Ishikawa (cell line): ENCODE data around the gene DHRSX.

ENCODE experiments used
- CEBPB ChIP-seq: IDR thresholded peaks from 2 replicates; pipeline ENCODE4 v1.6.1; 2012
- CREB1 ChIP-seq: IDR thresholded peaks from 2 replicates; pipeline ENCODE4 v1.6.1; 2012; ENCODE audit warnings: low read depth
- EGR1 ChIP-seq: IDR thresholded peaks from 2 replicates; pipeline ENCODE4 v1.6.1; 2012
- EP300 ChIP-seq: IDR thresholded peaks from 2 replicates; pipeline ENCODE4 v1.6.1; 2012; ENCODE audit warnings: borderline replicate concordance
- FOXM1 ChIP-seq: IDR thresholded peaks from 2 replicates; pipeline ENCODE4 v1.6.1; 2012; ENCODE audit warnings: low read depth, borderline replicate concordance
- NFIC ChIP-seq: IDR thresholded peaks from 2 replicates; pipeline ENCODE4 v1.6.1; 2012
- RAD21 ChIP-seq: IDR thresholded peaks from 2 replicates; pipeline ENCODE4 v1.6.1; 2012; ENCODE audit warnings: low read depth
- TAF1 ChIP-seq: IDR thresholded peaks from 2 replicates; pipeline ENCODE4 v1.6.1; 2012; ENCODE audit warnings: low read depth, mild to moderate bottlenecking
- TCF12 ChIP-seq: IDR thresholded peaks from 2 replicates; pipeline ENCODE4 v1.6.1; 2012; ENCODE audit warnings: low read depth
- TEAD4 ChIP-seq: IDR thresholded peaks from 2 replicates; pipeline ENCODE4 v1.6.1; 2012
- YY1 ChIP-seq: IDR thresholded peaks from 2 replicates; pipeline ENCODE4 v1.6.1; 2012; ENCODE audit warnings: low read depth
- ZBTB7A ChIP-seq: IDR thresholded peaks from 2 replicates; pipeline ENCODE4 v1.6.1; 2012; ENCODE audit warnings: low read depth
- TF ChIP-seq, protein P1 (sequence below): IDR thresholded peaks from 2 replicates; pipeline ENCODE4 v1.6.1; 2012; ENCODE audit warnings: low read depth, mild to moderate bottlenecking
- TF ChIP-seq, protein P2 (sequence below): IDR thresholded peaks from 2 replicates; pipeline ENCODE4 v1.6.1; 2012
- TF ChIP-seq, protein P3 (sequence below): IDR thresholded peaks from 2 replicates; pipeline ENCODE4 v1.6.1; 2012

DHRSX gene

GRCh38 chrX:2266445-2267349 is 234.1 kb downstream of the DHRSX start:
- TF ChIP-seq YY1: no peak
- TF ChIP-seq, protein P1, sequence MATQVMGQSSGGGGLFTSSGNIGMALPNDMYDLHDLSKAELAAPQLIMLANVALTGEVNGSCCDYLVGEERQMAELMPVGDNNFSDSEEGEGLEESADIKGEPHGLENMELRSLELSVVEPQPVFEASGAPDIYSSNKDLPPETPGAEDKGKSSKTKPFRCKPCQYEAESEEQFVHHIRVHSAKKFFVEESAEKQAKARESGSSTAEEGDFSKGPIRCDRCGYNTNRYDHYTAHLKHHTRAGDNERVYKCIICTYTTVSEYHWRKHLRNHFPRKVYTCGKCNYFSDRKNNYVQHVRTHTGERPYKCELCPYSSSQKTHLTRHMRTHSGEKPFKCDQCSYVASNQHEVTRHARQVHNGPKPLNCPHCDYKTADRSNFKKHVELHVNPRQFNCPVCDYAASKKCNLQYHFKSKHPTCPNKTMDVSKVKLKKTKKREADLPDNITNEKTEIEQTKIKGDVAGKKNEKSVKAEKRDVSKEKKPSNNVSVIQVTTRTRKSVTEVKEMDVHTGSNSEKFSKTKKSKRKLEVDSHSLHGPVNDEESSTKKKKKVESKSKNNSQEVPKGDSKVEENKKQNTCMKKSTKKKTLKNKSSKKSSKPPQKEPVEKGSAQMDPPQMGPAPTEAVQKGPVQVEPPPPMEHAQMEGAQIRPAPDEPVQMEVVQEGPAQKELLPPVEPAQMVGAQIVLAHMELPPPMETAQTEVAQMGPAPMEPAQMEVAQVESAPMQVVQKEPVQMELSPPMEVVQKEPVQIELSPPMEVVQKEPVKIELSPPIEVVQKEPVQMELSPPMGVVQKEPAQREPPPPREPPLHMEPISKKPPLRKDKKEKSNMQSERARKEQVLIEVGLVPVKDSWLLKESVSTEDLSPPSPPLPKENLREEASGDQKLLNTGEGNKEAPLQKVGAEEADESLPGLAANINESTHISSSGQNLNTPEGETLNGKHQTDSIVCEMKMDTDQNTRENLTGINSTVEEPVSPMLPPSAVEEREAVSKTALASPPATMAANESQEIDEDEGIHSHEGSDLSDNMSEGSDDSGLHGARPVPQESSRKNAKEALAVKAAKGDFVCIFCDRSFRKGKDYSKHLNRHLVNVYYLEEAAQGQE: no peak
- TF ChIP-seq ZBTB7A: no peak
- no peak for TF ChIP-seq FOXM1
- TF ChIP-seq, protein P2, sequence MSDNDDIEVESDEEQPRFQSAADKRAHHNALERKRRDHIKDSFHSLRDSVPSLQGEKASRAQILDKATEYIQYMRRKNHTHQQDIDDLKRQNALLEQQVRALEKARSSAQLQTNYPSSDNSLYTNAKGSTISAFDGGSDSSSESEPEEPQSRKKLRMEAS: no peak
- no peak for TF ChIP-seq NFIC
- TF ChIP-seq EP300: no peak

DNA sequence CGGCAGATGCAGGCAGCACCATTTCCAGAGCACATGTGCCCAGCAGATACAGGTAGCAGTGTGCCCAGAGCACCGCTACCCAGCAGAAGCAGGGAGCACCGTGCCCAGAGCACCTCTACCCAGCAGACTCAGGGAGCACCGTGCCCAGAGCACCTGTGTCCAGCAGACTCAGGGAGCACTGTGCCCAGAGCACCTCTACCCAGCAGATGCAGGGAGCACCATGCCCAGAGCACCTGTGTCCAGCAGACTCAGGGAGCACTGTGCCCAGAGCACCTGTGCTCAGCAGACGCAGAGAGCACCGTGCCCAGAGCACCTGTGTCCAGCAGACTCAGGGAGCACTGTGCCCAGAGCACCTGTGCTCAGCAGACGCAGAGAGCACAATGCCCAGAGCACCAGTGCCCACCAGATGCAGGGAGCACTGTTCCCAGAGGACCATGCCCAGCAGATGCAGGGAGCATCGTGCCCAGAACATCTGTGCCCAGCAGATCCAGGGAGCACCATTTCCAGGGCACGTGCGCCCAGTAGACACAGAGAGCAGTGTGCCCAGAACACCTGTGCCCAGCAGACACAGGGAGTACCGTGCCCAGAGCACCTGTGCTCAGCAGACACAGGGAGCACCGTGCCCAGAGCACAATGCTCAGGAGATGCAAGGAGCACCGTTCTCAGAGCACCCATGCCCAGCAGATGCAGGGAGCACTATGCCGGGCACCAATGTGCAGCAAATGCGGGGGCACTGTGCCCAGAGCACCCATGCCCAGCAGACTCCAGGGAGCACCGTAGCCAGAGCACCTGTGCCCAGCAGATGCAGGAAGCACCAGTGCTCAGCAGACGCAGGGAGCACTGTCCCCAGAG is 236.4 kb downstream of the DHRSX start:
- TF ChIP-seq EGR1 (no peak), CREB1 (no peak), TEAD4 (no peak), NFIC (no peak), YY1 (no peak), FOXM1 (no peak), ZBTB7A (no peak), RAD21 (no peak), CEBPB (no peak), EP300 (no peak), TAF1 (no peak), TCF12 (no peak)
- TF ChIP-seq, protein P1: no peak
- TF ChIP-seq, protein P2: no peak
- TF ChIP-seq, protein P3, sequence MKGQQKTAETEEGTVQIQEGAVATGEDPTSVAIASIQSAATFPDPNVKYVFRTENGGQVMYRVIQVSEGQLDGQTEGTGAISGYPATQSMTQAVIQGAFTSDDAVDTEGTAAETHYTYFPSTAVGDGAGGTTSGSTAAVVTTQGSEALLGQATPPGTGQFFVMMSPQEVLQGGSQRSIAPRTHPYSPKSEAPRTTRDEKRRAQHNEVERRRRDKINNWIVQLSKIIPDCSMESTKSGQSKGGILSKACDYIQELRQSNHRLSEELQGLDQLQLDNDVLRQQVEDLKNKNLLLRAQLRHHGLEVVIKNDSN: no peak

- TF ChIP-seq RAD21: no peak
- TF ChIP-seq EP300: no peak
- TF ChIP-seq, protein P3: no peak
- TF ChIP-seq, protein P1: no peak
- no peak for TF ChIP-seq CEBPB
- TF ChIP-seq EGR1: no peak
- TF ChIP-seq, protein P2: no peak
Measured at GRCh38 chrX:2263203-2263602, 237.6 kb downstream of the DHRSX start.

GRCh38 chrX:2262668-2263055 is 238.1 kb downstream of the DHRSX start:
- no peak for TF ChIP-seq EP300
- no peak for TF ChIP-seq ZBTB7A
- TF ChIP-seq TCF12: no peak
- no peak for TF ChIP-seq NFIC
- TF ChIP-seq TAF1: no peak
- TF ChIP-seq, protein P1: no peak
- TF ChIP-seq RAD21: no peak
- no peak for TF ChIP-seq TEAD4
- TF ChIP-seq EGR1: no peak
- TF ChIP-seq CREB1: no peak
- no peak for TF ChIP-seq CEBPB
- TF ChIP-seq, protein P2: no peak
- TF ChIP-seq YY1: no peak
- no peak for TF ChIP-seq FOXM1
- TF ChIP-seq, protein P3: no peak
